Left ventricle myocardium inferior (tissue), 1 donor: ENCODE data around the gene TRERF1. TPM values are rescaled to one million over a fixed set of nuclear protein-coding genes. Genes with fewer than 3 reads are reported as not detected.

Source experiments
- DNase-seq: peaks from one replicate; pipeline ENCODE4 v3.0.0-alpha.2; 2020
- H3K27ac ChIP-seq: fragments of 200-600 bp; replicated peaks from 2 replicates; pipeline ENCODE4 v1.8.0; 2021
- H3K27me3 ChIP-seq: fragments of 200-600 bp; 2 replicates; pipeline ENCODE4 v1.8.0; 2021; ENCODE audit warnings: low read depth
- H3K36me3 ChIP-seq: fragments of 200-600 bp; 2 replicates; pipeline ENCODE4 v1.8.0; 2021
- H3K4me1 ChIP-seq: fragments of 200-600 bp; 2 replicates; pipeline ENCODE4 v1.8.0; 2021
- H3K4me3 ChIP-seq: fragments of 200-600 bp; 2 replicates; pipeline ENCODE4 v1.8.0; 2021; ENCODE audit warnings: mild to moderate bottlenecking, moderate library complexity
- H3K9me3 ChIP-seq: fragments of 200-600 bp; replicated peaks from 2 replicates; pipeline ENCODE4 v1.8.0; 2021
- intact Hi-C: fragments of 100-400 bp; cut with micrococcal nuclease; formaldehyde crosslinking; loops from one replicate; pipeline ENCODE4 v1.11.0; 2022
- total RNA-seq: library from RNA; stranded (reverse); fragmentation: NEBNext Ultra II Directional; extraction: Animal tissue kit (Norgen Biotek cat#: 25700); gene quantifications from one replicate; pipeline ENCODE4 v1.2.1, GENCODE V29; 2021
- TF ChIP-seq, protein P1 (sequence below): fragments of 200-600 bp; IDR thresholded peaks from 2 replicates; pipeline ENCODE4 v1.8.0; 2021; ENCODE audit warnings: antibody characterized with exemption, mild to moderate bottlenecking, borderline replicate concordance
- donor health status: DM: no; HTN: yes; CAD: no; lungs with severe emphysema.

The TRERF1 gene
- total RNA-seq, 1 donor from 2014 or later = 1.4 TPM

- Histone ChIP-seq H3K4me3 (no peak overlapping the region), H3K27ac (no peak overlapping the region), H3K4me1 (peaks cover 7% of the 10 kb centered on the region), H3K9me3 (no peaks in the 10 kb centered on the region), H3K36me3 (peaks cover 3% of the 10 kb centered on the region), H3K27me3 (no peaks in the 10 kb centered on the region)
- intact Hi-C loops = no loop called here
- no peak for DNase-seq
- TF ChIP-seq, protein P1, sequence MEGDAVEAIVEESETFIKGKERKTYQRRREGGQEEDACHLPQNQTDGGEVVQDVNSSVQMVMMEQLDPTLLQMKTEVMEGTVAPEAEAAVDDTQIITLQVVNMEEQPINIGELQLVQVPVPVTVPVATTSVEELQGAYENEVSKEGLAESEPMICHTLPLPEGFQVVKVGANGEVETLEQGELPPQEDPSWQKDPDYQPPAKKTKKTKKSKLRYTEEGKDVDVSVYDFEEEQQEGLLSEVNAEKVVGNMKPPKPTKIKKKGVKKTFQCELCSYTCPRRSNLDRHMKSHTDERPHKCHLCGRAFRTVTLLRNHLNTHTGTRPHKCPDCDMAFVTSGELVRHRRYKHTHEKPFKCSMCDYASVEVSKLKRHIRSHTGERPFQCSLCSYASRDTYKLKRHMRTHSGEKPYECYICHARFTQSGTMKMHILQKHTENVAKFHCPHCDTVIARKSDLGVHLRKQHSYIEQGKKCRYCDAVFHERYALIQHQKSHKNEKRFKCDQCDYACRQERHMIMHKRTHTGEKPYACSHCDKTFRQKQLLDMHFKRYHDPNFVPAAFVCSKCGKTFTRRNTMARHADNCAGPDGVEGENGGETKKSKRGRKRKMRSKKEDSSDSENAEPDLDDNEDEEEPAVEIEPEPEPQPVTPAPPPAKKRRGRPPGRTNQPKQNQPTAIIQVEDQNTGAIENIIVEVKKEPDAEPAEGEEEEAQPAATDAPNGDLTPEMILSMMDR = no peak
Measured at GRCh38 chr6:42188406-42188805, 263.3 kb downstream of the TRERF1 start.

- Histone ChIP-seq H3K27ac (no peak overlapping the region), H3K27me3 (no peaks in the 10 kb centered on the region), H3K4me1 (peaks cover 2% of the 10 kb centered on the region), H3K4me3 (no peak overlapping the region), H3K36me3 (peaks cover 3% of the 10 kb centered on the region), H3K9me3 (no peaks in the 10 kb centered on the region)
- TF ChIP-seq, protein P1 = no peak
- intact Hi-C loops = no loop called here
- no peak for DNase-seq
Measured at GRCh38 chr6:42185597-42185996, 266.1 kb downstream of the TRERF1 start.

DNA sequence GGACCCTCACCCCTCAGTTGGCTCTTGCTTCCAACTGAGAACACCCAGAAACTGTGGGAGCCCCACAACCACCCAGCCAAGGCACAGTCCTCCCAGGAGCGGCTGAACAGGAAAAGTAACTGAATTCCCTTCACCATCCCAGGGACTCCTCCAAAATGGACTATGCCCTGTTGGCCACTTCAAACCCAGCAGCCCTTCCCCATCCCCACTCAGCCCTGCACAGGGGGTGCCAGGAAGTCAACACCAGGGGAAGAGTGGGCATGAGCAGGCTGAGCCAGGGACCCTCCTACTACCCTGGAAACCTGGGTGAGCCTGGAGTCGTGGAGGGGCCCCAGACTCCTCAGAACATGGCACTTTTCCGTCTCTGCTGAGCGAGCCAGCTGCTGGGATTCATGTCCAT, 267.3 kb downstream of the TRERF1 start:
- intact Hi-C loops = no loop called here
- TF ChIP-seq, protein P1 = no peak
- H3K36me3 ChIP-seq = peaks cover 3% of the 10 kb centered on the region
- peaks cover 3% of the 10 kb centered on the region for H3K27me3 ChIP-seq
- no peaks in the 10 kb centered on the region for H3K9me3 ChIP-seq
- no peaks in the 10 kb centered on the region for H3K4me1 ChIP-seq
- no peak for DNase-seq
- no peak overlapping the region for H3K4me3 ChIP-seq
- no peak overlapping the region for H3K27ac ChIP-seq

DNA sequence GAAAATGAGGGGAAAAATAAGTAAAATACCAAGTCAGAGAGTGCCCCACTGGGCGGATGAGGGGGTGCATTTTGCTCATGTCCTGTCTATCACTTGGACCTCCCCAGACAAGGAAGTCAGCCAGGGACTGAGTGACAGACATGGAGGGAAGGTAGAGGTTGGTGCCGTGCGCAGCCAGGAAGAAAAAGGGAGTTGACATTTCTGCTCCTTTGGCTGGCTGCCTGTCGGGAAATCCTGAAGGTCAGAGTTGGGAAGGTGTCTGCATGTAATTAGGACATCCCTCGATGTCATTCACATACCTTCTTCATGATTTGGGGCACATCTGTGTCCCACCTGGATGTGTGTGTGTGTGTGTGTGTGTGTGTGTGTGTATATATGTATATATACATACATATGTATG, 269.6 kb downstream of the TRERF1 start:
- H3K4me3 ChIP-seq = no peak overlapping the region
- H3K36me3 ChIP-seq = no peaks in the 10 kb centered on the region
- DNase-seq = no peak
- peaks cover 23% of the 10 kb centered on the region for H3K27me3 ChIP-seq
- H3K9me3 ChIP-seq = no peaks in the 10 kb centered on the region
- H3K4me1 ChIP-seq = no peaks in the 10 kb centered on the region
- intact Hi-C loops = no loop called here
- TF ChIP-seq, protein P1 = no peak
- H3K27ac ChIP-seq = no peak overlapping the region

DNA sequence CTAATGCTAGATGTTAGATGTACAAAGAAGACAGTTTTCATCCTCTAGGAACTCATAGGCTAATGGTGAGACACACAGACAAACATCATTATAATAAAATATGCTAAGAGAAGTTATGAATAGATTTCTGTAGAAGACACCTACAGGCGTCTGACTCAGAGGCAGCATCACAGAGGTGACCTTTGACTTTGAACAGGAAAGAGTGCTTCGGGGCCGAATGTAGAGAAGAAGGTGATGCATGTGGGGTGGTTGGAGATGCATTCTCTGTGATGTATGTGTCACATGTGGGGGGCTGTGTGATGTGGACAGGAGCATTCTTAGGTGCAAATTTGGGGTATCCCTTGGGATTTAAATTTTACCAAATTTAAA, 271.8 kb downstream of the TRERF1 start:
- Histone ChIP-seq H3K4me1 (no peaks in the 10 kb centered on the region), H3K4me3 (no peak overlapping the region), H3K9me3 (no peaks in the 10 kb centered on the region), H3K36me3 (no peaks in the 10 kb centered on the region), H3K27ac (no peak overlapping the region), H3K27me3 (peaks cover 23% of the 10 kb centered on the region)
- DNase-seq = no peak
- intact Hi-C loops = no loop called here
- TF ChIP-seq, protein P1 = no peak
